ENCODE measurements around the gene TEX35. TPM values are rescaled to one million over a fixed set of nuclear protein-coding genes. Genes with fewer than 3 reads are reported as not detected.
"Not testable (repeated sequence)": the region's sequence is repeated elsewhere in the genome, so short reads cannot be mapped to it uniquely, and the experiment has no call there.

TEX35 gene
- total RNA-seq, 1 donor from 2014 or later = not detected

DNA sequence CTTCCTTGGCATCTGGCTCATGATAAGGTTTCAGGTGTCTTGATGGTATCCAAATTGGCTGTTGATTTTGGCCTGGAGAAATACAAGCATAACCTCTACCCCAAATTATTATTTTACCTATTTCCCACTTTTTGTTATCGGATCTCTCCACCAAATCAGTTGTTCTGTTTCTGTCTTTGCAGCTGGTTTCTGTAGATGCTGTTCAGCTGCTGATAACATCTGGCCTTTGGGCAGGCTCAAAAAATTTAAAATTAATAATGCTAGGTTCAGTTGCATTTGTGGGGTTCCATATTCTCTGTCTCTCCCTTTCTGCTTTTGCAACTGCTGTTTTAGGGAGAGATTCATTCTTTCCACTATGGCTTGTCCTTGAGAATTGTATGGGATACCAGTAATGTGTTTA, 42.7 kb downstream of the TEX35 start:
- not testable (repeated sequence) for H3K36me3 Mint-ChIP-seq (ENCODE audit: low read depth, unreplicated experiment); H3K4me1 ChIP-seq (ENCODE audit: insufficient read depth, low read length); H2AFZ ChIP-seq (ENCODE audit: low read depth, low read length); H3K36me3 ChIP-seq (ENCODE audit: insufficient read depth, low read length); H3K9ac ChIP-seq (ENCODE audit: low read length); H3K27me3 Mint-ChIP-seq (ENCODE audit: low read depth, unreplicated experiment); H3K9me3 ChIP-seq (ENCODE audit: insufficient read depth, low read depth, low read length); H3K4me3 Mint-ChIP-seq (ENCODE audit: unreplicated experiment); FAIRE-seq; H4K20me1 ChIP-seq (ENCODE audit: insufficient read depth, low read length); H3K4me2 ChIP-seq (ENCODE audit: low read length); H3K27ac Mint-ChIP-seq (ENCODE audit: unreplicated experiment); H3K79me2 ChIP-seq (ENCODE audit: insufficient read depth, low read length); H3K4me3 ChIP-seq (ENCODE audit: insufficient read depth, low read depth, low read length); H3K27me3 ChIP-seq (ENCODE audit: insufficient read depth, low read length); DNase-seq (ENCODE audit: low read depth); H3K27ac ChIP-seq (ENCODE audit: low read depth, low read length); H3K4me1 Mint-ChIP-seq (ENCODE audit: low read depth, unreplicated experiment)
- peaks cover 18% of the 10 kb centered on the region for H3K9me3 Mint-ChIP-seq (ENCODE audit: unreplicated experiment)

DNA sequence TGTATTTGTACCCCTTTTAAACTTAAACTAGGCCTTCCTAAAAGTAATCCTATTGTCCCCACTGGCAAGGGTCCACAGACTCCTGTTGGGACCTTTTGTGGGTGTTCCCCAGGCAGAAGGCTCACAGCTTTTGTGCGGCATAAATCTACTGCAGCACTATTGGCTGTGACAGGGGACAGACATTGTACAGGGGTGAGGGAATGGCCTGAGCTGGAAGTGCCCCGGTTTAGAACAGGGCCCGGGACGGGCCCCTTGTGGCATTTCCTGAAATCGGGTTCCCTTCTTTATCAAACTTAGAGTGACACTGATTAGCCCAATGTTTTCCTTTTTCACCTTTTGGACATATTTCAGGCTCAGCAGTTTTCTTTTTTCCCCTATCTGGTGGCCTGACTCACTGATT, 45.9 kb downstream of the TEX35 start:
- H3K4me1 Mint-ChIP-seq (ENCODE audit: low read depth, unreplicated experiment); H3K27ac Mint-ChIP-seq (ENCODE audit: unreplicated experiment); H3K36me3 ChIP-seq (ENCODE audit: insufficient read depth, low read length); H4K20me1 ChIP-seq (ENCODE audit: insufficient read depth, low read length); DNase-seq (ENCODE audit: low read depth); H3K36me3 Mint-ChIP-seq (ENCODE audit: low read depth, unreplicated experiment); H3K4me3 ChIP-seq (ENCODE audit: insufficient read depth, low read depth, low read length); H3K9me3 ChIP-seq (ENCODE audit: insufficient read depth, low read depth, low read length); H3K79me2 ChIP-seq (ENCODE audit: insufficient read depth, low read length); H3K27me3 Mint-ChIP-seq (ENCODE audit: low read depth, unreplicated experiment); H3K27me3 ChIP-seq (ENCODE audit: insufficient read depth, low read length); H3K9ac ChIP-seq (ENCODE audit: low read length); H3K4me1 ChIP-seq (ENCODE audit: insufficient read depth, low read length); H3K27ac ChIP-seq (ENCODE audit: low read depth, low read length); FAIRE-seq; H3K4me3 Mint-ChIP-seq (ENCODE audit: unreplicated experiment): not testable (repeated sequence)
- peak overlapping the region; percentile 47 for H2AFZ ChIP-seq (ENCODE audit: low read depth, low read length)
- H3K9me3 Mint-ChIP-seq (ENCODE audit: unreplicated experiment) = peaks cover 11% of the 10 kb centered on the region
- H3K4me2 ChIP-seq (ENCODE audit: low read length) = peak overlapping the region; percentile 36

DNA sequence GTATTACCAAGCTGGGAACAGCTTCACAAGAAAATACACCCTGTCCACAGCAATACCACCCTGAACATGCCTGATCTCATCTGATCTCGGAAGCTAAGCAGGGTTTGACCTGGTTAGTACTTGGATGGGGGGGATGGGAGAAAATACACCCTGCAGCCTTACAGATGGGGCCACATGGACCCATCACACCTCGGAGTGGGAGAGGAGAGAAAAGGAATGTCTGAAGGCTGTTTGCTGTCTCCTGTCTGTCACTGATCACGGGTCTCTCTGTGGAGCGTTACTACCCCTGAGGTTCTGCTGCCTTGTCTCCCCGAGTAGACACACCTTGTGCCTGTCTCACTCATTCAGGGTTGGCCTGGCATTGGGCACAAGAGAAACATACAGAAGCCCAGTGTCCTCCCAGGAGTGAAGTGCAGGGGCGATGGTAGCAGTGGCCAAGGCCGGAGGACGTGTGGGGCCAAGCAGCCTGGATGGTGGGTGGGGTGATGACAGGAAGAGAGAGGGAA, 48.0 kb downstream of the TEX35 start:
- peaks cover 2% of the 10 kb centered on the region for H3K4me1 ChIP-seq (ENCODE audit: insufficient read depth, low read length)
- no peak overlapping the region for H3K27ac ChIP-seq (ENCODE audit: low read depth, low read length)
- Mint-ChIP-seq H3K27me3 (ENCODE audit: low read depth, unreplicated experiment) (no peaks in the 10 kb centered on the region), H3K36me3 (ENCODE audit: low read depth, unreplicated experiment) (no peaks in the 10 kb centered on the region), H3K4me3 (ENCODE audit: unreplicated experiment) (no peak overlapping the region), H3K9me3 (ENCODE audit: unreplicated experiment) (peaks cover 7% of the 10 kb centered on the region), H3K27ac (ENCODE audit: unreplicated experiment) (no peak overlapping the region), H3K4me1 (ENCODE audit: low read depth, unreplicated experiment) (peaks cover 5% of the 10 kb centered on the region)
- H3K4me2 ChIP-seq (ENCODE audit: low read length) = no peak overlapping the region
- no peak overlapping the region for H2AFZ ChIP-seq (ENCODE audit: low read depth, low read length)
- H3K9ac ChIP-seq (ENCODE audit: low read length) = no peak overlapping the region
- H3K4me3 ChIP-seq (ENCODE audit: insufficient read depth, low read depth, low read length) = no peak overlapping the region
- H3K79me2 ChIP-seq (ENCODE audit: insufficient read depth, low read length) = no peaks in the 10 kb centered on the region
- no peaks in the 10 kb centered on the region for H3K27me3 ChIP-seq (ENCODE audit: insufficient read depth, low read length)
- DNase-seq (ENCODE audit: low read depth) = no peak
- no peaks in the 10 kb centered on the region for H3K9me3 ChIP-seq (ENCODE audit: insufficient read depth, low read depth, low read length)
- TF ChIP-seq EZH2 (IDR thresholded peaks at IDR 0.05; ENCODE audit: insufficient read depth, low read length) = no peak
- TF ChIP-seq, protein P1, sequence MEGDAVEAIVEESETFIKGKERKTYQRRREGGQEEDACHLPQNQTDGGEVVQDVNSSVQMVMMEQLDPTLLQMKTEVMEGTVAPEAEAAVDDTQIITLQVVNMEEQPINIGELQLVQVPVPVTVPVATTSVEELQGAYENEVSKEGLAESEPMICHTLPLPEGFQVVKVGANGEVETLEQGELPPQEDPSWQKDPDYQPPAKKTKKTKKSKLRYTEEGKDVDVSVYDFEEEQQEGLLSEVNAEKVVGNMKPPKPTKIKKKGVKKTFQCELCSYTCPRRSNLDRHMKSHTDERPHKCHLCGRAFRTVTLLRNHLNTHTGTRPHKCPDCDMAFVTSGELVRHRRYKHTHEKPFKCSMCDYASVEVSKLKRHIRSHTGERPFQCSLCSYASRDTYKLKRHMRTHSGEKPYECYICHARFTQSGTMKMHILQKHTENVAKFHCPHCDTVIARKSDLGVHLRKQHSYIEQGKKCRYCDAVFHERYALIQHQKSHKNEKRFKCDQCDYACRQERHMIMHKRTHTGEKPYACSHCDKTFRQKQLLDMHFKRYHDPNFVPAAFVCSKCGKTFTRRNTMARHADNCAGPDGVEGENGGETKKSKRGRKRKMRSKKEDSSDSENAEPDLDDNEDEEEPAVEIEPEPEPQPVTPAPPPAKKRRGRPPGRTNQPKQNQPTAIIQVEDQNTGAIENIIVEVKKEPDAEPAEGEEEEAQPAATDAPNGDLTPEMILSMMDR (IDR thresholded peaks at IDR 0.05; ENCODE audit: insufficient read depth, low read depth, low read length) = no peak
- H3K36me3 ChIP-seq (ENCODE audit: insufficient read depth, low read length) = no peaks in the 10 kb centered on the region
- no peak for FAIRE-seq
- H4K20me1 ChIP-seq (ENCODE audit: insufficient read depth, low read length) = no peaks in the 10 kb centered on the region
